Measurements from ENCODE around the gene UFSP1. TPM values are rescaled to one million over a fixed set of nuclear protein-coding genes. Genes with fewer than 3 reads are reported as not detected.

UFSP1 gene
- total and polyA plus RNA-seq, 10 of the 15 experiments (the other 5 are each of a cell fraction or from before 2014, with no cell fraction given) = 0.14 to 10.6 (median 2.8) TPM

DNA sequence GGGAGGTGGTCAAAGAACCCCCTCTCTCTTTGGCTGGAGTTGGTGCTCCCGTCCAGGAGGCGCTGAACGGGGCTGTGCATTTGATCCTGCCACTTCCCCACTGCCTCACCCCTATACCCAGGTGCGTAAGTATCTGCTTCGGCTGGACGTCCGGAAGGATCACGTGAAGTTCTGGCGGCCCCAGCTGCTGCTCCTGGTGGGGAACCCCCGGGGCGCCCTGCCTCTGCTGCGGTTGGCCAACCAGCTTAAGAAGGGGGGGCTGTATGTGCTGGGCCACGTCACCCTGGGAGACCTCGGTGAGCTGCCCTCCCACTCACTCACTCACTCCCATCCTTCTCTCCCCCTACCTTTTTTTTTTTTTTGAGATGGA, 27.9 kb downstream of the UFSP1 start (continued):
- TF ChIP-seq STAT3 (IDR thresholded peaks at IDR 0.05; ENCODE audit: low read depth, low read length) = no peak
- TF ChIP-seq, protein P1, sequence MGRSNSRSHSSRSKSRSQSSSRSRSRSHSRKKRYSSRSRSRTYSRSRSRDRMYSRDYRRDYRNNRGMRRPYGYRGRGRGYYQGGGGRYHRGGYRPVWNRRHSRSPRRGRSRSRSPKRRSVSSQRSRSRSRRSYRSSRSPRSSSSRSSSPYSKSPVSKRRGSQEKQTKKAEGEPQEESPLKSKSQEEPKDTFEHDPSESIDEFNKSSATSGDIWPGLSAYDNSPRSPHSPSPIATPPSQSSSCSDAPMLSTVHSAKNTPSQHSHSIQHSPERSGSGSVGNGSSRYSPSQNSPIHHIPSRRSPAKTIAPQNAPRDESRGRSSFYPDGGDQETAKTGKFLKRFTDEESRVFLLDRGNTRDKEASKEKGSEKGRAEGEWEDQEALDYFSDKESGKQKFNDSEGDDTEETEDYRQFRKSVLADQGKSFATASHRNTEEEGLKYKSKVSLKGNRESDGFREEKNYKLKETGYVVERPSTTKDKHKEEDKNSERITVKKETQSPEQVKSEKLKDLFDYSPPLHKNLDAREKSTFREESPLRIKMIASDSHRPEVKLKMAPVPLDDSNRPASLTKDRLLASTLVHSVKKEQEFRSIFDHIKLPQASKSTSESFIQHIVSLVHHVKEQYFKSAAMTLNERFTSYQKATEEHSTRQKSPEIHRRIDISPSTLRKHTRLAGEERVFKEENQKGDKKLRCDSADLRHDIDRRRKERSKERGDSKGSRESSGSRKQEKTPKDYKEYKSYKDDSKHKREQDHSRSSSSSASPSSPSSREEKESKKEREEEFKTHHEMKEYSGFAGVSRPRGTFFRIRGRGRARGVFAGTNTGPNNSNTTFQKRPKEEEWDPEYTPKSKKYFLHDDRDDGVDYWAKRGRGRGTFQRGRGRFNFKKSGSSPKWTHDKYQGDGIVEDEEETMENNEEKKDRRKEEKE (IDR thresholded peaks at IDR 0.05) = no peak
- no peak for TF ChIP-seq EGR1 (IDR thresholded peaks at IDR 0.05; ENCODE audit: borderline replicate concordance in 1 of 2, low read depth in 2 of 2, low read length in 2 of 2)
- TF ChIP-seq YBX1 (IDR thresholded peaks at IDR 0.05) = no peak
- TF ChIP-seq, protein P2, sequence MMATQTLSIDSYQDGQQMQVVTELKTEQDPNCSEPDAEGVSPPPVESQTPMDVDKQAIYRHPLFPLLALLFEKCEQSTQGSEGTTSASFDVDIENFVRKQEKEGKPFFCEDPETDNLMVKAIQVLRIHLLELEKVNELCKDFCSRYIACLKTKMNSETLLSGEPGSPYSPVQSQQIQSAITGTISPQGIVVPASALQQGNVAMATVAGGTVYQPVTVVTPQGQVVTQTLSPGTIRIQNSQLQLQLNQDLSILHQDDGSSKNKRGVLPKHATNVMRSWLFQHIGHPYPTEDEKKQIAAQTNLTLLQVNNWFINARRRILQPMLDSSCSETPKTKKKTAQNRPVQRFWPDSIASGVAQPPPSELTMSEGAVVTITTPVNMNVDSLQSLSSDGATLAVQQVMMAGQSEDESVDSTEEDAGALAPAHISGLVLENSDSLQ (IDR thresholded peaks at IDR 0.05) = no peak
- no peak for TF ChIP-seq ZBED1 (IDR thresholded peaks at IDR 0.05; ENCODE audit: borderline replicate concordance)
- no peak for TF ChIP-seq JUND (IDR thresholded peaks at IDR 0.05; ENCODE audit: low read depth, low read length)
